NCI-H345 (cell line): Measurements from ENCODE around the gene KLRB1.
"Not testable (repeated sequence)": the region's sequence is repeated elsewhere in the genome, so short reads cannot be mapped to it uniquely, and the experiment has no call there.

Experiments used
- DNase-seq: peaks from one replicate; lab custom pipeline; 2025; lab: John Stamatoyannopoulos, UW

Gene KLRB1

GRCh38 chr12:9607716-9608115 lies at the start of gene KLRB1:
KLRB1 (minus strand) TSS chr12:9607916; CDS start chr12:9607839, 77 bp downstream.
- DNase-seq, result no peak

GRCh38 chr12:9651265-9651729 lies 43.6 kb upstream of the KLRB1 start:
- no peak for DNase-seq

- DNase-seq, result no peak
Measured at GRCh38 chr12:9650151-9650576, 42.4 kb upstream of the KLRB1 start.

GRCh38 chr12:9649532-9649940 lies 41.8 kb upstream of the KLRB1 start:
- no peak for DNase-seq

GRCh38 chr12:9648701-9649531 lies 41.2 kb upstream of the KLRB1 start:
- DNase-seq, result no peak

GRCh38 chr12:9647825-9648700 lies 40.3 kb upstream of the KLRB1 start:
- DNase-seq, result peak; percentile 89

GRCh38 chr12:9646794-9647781 lies 39.4 kb upstream of the KLRB1 start:
- no peak for DNase-seq

- DNase-seq, result not testable (repeated sequence)
Measured at GRCh38 chr12:9644985-9645551, 37.4 kb upstream of the KLRB1 start.

GRCh38 chr12:9643266-9643660 lies 35.5 kb upstream of the KLRB1 start:
- no peak for DNase-seq

- DNase-seq, result no peak
Measured at GRCh38 chr12:9642606-9643265, 35.0 kb upstream of the KLRB1 start.

- no peak for DNase-seq
Measured at GRCh38 chr12:9640024-9640423, 32.3 kb upstream of the KLRB1 start.

GRCh38 chr12:9636851-9637206 lies 29.1 kb upstream of the KLRB1 start:
- no peak for DNase-seq

- DNase-seq, result no peak
Measured at GRCh38 chr12:9636150-9636850, 28.6 kb upstream of the KLRB1 start.

GRCh38 chr12:9634969-9635754 lies 27.4 kb upstream of the KLRB1 start:
- no peak for DNase-seq

- DNase-seq, result peak; percentile 16
Measured at GRCh38 chr12:9634177-9634803, 26.6 kb upstream of the KLRB1 start.

GRCh38 chr12:9632766-9633165 lies 25.1 kb upstream of the KLRB1 start:
- no peak for DNase-seq

GRCh38 chr12:9626821-9627220 lies 19.1 kb upstream of the KLRB1 start:
- no peak for DNase-seq

- DNase-seq, result no peak
Measured at GRCh38 chr12:9626291-9626690, 18.6 kb upstream of the KLRB1 start.

- DNase-seq, result no peak
Measured at GRCh38 chr12:9625019-9625418, 17.3 kb upstream of the KLRB1 start.
